Measurements from ENCODE around the gene MBD3L1. TPM values are rescaled to one million over a fixed set of nuclear protein-coding genes. Genes with fewer than 3 reads are reported as not detected.

MBD3L1 gene
- total RNA-seq, 1 donor from 2014 or later, result not detected

DNA sequence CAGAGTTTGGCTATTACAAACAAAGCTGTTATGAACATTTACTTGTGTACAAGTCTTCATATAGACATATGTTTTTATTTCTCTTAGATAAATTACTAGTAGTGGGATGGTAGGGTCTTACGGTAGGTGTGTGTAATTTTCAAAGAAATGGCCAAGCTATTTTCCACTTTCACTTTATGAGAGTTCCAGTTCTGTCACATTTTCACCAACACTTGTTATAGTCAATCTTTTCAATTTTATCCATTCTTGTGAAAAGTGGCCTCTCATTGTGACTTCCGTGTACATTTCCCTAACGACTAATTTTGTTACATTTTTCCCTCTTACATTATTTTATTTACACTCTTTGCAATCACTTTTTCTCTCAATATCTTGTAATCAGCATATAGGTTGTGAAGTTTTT is 18.3 kb downstream of the MBD3L1 start:
- no peaks in the 10 kb centered on the region for H3K36me3 ChIP-seq
- no peaks in the 10 kb centered on the region for H3K4me1 ChIP-seq
- H3K27ac ChIP-seq, result no peak overlapping the region
- intact Hi-C loops (cut with DNase I), result no loop called here
- DNase-seq (ENCODE audit: low spot score in 2 of 2), result no peak
- H3K4me3 ChIP-seq, result no peak overlapping the region
- no peaks in the 10 kb centered on the region for H3K9me3 ChIP-seq
- TF ChIP-seq, protein P1, sequence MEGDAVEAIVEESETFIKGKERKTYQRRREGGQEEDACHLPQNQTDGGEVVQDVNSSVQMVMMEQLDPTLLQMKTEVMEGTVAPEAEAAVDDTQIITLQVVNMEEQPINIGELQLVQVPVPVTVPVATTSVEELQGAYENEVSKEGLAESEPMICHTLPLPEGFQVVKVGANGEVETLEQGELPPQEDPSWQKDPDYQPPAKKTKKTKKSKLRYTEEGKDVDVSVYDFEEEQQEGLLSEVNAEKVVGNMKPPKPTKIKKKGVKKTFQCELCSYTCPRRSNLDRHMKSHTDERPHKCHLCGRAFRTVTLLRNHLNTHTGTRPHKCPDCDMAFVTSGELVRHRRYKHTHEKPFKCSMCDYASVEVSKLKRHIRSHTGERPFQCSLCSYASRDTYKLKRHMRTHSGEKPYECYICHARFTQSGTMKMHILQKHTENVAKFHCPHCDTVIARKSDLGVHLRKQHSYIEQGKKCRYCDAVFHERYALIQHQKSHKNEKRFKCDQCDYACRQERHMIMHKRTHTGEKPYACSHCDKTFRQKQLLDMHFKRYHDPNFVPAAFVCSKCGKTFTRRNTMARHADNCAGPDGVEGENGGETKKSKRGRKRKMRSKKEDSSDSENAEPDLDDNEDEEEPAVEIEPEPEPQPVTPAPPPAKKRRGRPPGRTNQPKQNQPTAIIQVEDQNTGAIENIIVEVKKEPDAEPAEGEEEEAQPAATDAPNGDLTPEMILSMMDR (IDR thresholded peaks at IDR 0.05), result no peak
- no peaks in the 10 kb centered on the region for H3K27me3 ChIP-seq

DNA sequence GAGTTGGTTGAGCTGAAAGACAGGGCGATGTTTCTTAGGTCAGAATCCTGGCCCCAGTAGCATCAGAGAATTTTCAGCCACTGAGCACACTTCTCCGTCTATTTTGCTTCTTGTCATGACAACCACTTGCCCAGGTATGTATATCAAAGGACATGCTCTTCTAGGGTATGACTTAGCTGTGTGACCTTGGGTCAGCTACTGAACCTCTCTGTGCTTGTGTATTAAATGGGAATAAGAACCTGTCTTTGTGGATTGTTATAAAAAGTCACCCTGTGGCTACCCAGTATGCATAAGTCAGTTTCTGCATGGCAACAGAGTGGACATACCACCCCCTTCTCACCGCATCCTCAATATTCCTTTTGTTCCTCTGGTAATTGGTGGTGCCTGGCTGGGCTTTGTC is 26.1 kb downstream of the MBD3L1 start:
- H3K9me3 ChIP-seq, result no peaks in the 10 kb centered on the region
- no peak overlapping the region for H3K27ac ChIP-seq
- H3K36me3 ChIP-seq, result no peaks in the 10 kb centered on the region
- H3K4me3 ChIP-seq, result no peak overlapping the region
- no peak for DNase-seq (ENCODE audit: low spot score in 2 of 2)
- H3K4me1 ChIP-seq, result no peaks in the 10 kb centered on the region
- intact Hi-C loops (cut with DNase I), result no loop called here
- TF ChIP-seq, protein P1 (IDR thresholded peaks at IDR 0.05), result no peak
- no peaks in the 10 kb centered on the region for H3K27me3 ChIP-seq

DNA sequence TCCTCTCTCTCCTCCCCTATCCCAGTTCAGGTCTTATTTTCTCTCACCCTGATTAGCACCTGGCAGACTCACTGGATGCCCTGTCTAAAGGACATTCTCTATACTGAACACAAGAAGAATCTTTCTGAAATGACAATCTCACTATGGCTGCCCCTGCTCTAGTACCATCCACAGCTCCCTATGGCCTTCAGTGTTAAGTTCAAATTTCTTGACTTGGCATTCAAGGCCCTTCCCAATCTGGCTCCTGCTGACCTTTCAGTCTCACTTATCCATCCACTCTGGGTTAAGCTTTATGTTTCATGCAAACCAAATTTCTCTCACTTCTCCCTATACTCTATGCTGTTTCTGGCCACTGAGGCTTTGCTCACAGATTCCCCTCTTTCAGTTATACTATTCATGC is 34.2 kb downstream of the MBD3L1 start:
- DNase-seq (ENCODE audit: low spot score in 2 of 2), result no peak
- Histone ChIP-seq H3K36me3 (no peaks in the 10 kb centered on the region), H3K27me3 (no peaks in the 10 kb centered on the region), H3K4me1 (no peaks in the 10 kb centered on the region), H3K4me3 (no peak overlapping the region), H3K9me3 (no peaks in the 10 kb centered on the region), H3K27ac (no peak overlapping the region)
- intact Hi-C loops (cut with DNase I), result no loop called here
- TF ChIP-seq, protein P1 (IDR thresholded peaks at IDR 0.05), result no peak

DNA sequence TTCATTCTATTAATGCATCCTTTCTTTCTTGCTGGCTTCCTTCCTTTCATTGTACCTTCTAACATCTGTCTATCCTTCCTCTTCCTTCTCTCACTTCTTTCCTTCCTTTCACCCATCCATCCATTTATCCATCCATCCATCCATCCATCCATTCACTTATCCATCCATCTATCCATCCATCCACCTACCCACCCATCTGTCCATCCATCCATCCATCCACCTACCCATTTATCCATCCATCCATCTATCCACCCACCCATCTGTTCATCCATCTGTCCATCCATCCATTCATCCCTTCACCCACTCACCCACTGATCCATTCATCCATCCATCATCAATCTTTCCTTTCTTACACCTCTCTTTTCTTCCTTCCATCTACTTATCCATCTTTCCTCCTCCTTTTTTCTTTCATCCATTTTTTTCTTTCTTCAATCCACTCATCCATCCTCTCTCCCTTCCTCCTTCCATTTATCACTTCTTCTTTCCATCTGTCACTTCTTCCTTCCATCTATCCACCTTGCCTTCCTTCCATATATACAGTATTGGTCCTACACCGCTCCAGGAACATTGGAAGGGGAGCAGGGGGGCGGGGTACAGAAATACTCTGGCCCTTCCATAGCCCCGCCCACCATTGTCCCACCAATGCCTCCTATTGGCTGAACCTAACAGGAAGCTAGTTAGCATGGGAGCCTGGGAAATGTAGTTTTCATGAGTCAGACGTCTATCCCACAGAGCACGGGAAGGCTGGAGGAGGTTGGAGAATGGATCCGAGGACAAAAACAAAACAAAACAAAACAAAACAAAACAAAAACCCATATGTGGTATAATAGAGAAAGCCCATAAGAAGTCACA is 45.9 kb downstream of the MBD3L1 start:
- intact Hi-C loops (cut with DNase I), result no loop called here
- H3K9me3 ChIP-seq, result no peaks in the 10 kb centered on the region
- H3K4me3 ChIP-seq, result no peak overlapping the region
- no peak for DNase-seq (ENCODE audit: low spot score in 2 of 2)
- no peaks in the 10 kb centered on the region for H3K4me1 ChIP-seq
- H3K36me3 ChIP-seq, result no peaks in the 10 kb centered on the region
- TF ChIP-seq, protein P1 (IDR thresholded peaks at IDR 0.05), result no peak
- no peaks in the 10 kb centered on the region for H3K27me3 ChIP-seq
- no peak overlapping the region for H3K27ac ChIP-seq

DNA sequence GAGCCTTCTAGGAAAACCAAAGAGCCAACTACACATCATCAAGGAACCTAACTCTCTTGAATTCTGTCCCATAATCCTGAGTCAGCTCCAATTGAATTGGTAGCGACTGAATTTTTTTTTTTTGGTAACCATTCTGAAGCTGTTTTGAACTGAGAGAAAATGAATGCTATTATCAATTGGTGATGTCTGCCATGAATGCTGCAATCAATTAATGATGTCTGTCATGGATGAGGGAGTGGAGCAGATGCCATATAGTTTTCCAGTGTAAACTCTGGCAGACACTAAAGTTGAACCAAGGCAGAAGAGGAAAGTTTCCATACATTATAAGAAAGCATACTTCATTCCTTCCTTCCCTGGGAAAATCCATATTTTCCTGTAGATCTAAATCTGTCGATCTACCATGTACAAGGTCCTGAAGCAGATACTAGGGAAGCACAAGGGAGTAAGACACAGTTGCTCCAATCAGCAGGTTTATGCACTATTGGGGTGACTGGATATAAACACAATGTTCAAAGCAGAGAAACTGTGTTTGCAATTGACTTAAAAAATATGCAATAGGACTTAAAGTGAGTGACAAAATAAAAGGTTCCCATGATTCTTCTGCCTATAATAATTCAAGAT is 48.8 kb downstream of the MBD3L1 start:
- Histone ChIP-seq H3K9me3 (no peaks in the 10 kb centered on the region), H3K4me1 (no peaks in the 10 kb centered on the region), H3K36me3 (no peaks in the 10 kb centered on the region), H3K27ac (no peak overlapping the region), H3K27me3 (no peaks in the 10 kb centered on the region), H3K4me3 (no peak overlapping the region)
- TF ChIP-seq, protein P1 (IDR thresholded peaks at IDR 0.05), result no peak
- intact Hi-C loops (cut with DNase I), result no loop called here
- no peak for DNase-seq (ENCODE audit: low spot score in 2 of 2)
